ENCODE measurements around the gene HTR5A. TPM values are rescaled to one million over a fixed set of nuclear protein-coding genes. Genes with fewer than 3 reads are reported as not detected.

HTR5A gene
- total and polyA plus RNA-seq, 8 donors = not detected

- TF ChIP-seq CTCF (IDR thresholded peaks at IDR 0.05) = no peak
- intact Hi-C loops (cut with DNase I) = no loop called here
- Histone ChIP-seq H3K27me3 (no peaks in the 10 kb centered on the region), H3K36me3 (no peaks in the 10 kb centered on the region), H3K4me3 (no peak overlapping the region), H3K27ac (no peak overlapping the region), H3K4me1 (no peaks in the 10 kb centered on the region), H3K9me3 (peaks cover 0 to 14% of the 10 kb centered on the region in 2 donors)
- no peak for ATAC-seq
- DNase-seq = no peak
Observed at GRCh38 chr7:155122831-155123230, 52.7 kb downstream of the HTR5A start.

- Histone ChIP-seq H3K9me3 (peaks cover 0 to 14% of the 10 kb centered on the region in 2 donors), H3K36me3 (no peaks in the 10 kb centered on the region), H3K27me3 (no peaks in the 10 kb centered on the region), H3K4me1 (no peaks in the 10 kb centered on the region), H3K27ac (no peak overlapping the region), H3K4me3 (no peak overlapping the region)
- no peak for TF ChIP-seq CTCF (IDR thresholded peaks at IDR 0.05)
- no peak for ATAC-seq
- no peak for DNase-seq
- intact Hi-C loops (cut with DNase I) = no loop called here
Observed at GRCh38 chr7:155123413-155123812, 53.3 kb downstream of the HTR5A start.

GRCh38 chr7:155124706-155125105, 54.6 kb downstream of the HTR5A start:
- Histone ChIP-seq H3K9me3 (peaks cover 0 to 9% of the 10 kb centered on the region in 2 donors), H3K4me1 (no peaks in the 10 kb centered on the region), H3K4me3 (no peak overlapping the region), H3K36me3 (no peaks in the 10 kb centered on the region), H3K27ac (no peak overlapping the region), H3K27me3 (no peaks in the 10 kb centered on the region)
- no peak for DNase-seq
- intact Hi-C loops (cut with DNase I) = no loop called here
- no peak for ATAC-seq
- TF ChIP-seq CTCF (IDR thresholded peaks at IDR 0.05) = no peak

- intact Hi-C loops (cut with DNase I) = no loop called here
- H3K4me3 ChIP-seq = no peak overlapping the region
- H3K9me3 ChIP-seq = no peaks in the 10 kb centered on the region
- no peaks in the 10 kb centered on the region for H3K36me3 ChIP-seq
- TF ChIP-seq CTCF (IDR thresholded peaks at IDR 0.05) = no peak
- no peak for DNase-seq
- no peak for ATAC-seq
- H3K4me1 ChIP-seq = no peaks in the 10 kb centered on the region
- H3K27ac ChIP-seq = no peak overlapping the region
- H3K27me3 ChIP-seq = no peaks in the 10 kb centered on the region
Observed at GRCh38 chr7:155129186-155129585, 59.1 kb downstream of the HTR5A start.

GRCh38 chr7:155129789-155130188, 59.7 kb downstream of the HTR5A start:
- no peaks in the 10 kb centered on the region for H3K27me3 ChIP-seq
- no peaks in the 10 kb centered on the region for H3K9me3 ChIP-seq
- intact Hi-C loops (cut with DNase I) = no loop called here
- H3K4me1 ChIP-seq = no peaks in the 10 kb centered on the region
- no peak for TF ChIP-seq CTCF (IDR thresholded peaks at IDR 0.05)
- H3K27ac ChIP-seq = no peak overlapping the region
- H3K4me3 ChIP-seq = no peak overlapping the region
- no peak for DNase-seq
- no peak for ATAC-seq
- H3K36me3 ChIP-seq = no peaks in the 10 kb centered on the region
